HG02571 (cell line): ENCODE results near the gene MIA2.

ENCODE experiments used
- ATAC-seq: cut with Tn5 transposase; IDR thresholded peaks from one replicate; pipeline ENCODE4 v1.9.1; 2021; ENCODE audit warnings: mild to moderate bottlenecking, moderate library complexity; ENCODE audit not compliant: unreplicated experiment

The MIA2 gene

DNA sequence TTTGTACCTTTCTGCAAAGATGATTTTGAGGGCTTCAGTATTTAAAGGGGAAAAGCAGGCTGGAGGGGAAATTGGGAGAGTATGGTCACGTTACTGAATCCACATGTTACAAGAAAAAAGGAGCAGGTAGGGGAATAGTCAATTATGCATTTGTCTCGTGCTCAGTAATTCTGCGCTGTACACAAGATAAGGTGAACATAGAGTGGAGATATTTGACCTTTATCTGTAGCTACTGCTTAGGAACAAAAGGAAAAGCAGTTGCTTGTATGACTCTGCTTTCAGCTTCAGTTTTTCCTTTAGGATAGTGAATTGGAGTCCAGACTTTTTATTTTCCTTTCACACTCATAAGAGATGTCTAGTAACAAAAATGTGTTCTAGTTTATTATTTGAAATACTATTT, 148.7 kb downstream of the MIA2 start:
- ATAC-seq, result no peak

DNA sequence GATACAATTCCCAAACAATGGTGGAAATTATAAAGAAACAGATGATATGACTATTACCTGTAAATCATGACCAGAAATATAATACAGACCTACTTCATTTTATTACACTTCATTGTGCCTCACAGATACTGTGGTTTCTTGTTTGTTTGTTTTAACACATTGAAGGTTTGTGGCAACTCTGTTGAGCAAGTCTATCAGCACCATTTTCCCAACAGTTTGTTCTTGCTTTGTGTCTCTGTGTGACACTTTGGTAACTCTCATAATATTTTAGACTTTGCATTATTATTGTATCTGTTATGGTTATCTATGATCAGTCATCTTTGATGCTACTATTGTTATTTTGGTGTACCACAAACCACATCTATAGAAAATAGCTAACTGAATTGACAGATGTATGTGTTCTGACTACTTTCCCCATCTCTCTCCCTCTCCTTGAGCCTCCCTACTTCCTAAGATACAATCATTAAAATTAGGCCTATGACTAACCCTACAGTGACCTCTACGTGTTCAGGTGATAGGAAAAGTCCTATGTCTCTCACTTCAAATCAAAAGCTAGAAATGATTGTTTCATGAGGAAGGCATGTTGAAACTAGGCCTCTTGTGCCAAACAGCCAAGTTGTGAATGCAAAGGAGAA, 149.4 kb downstream of the MIA2 start:
- no peak for ATAC-seq

DNA sequence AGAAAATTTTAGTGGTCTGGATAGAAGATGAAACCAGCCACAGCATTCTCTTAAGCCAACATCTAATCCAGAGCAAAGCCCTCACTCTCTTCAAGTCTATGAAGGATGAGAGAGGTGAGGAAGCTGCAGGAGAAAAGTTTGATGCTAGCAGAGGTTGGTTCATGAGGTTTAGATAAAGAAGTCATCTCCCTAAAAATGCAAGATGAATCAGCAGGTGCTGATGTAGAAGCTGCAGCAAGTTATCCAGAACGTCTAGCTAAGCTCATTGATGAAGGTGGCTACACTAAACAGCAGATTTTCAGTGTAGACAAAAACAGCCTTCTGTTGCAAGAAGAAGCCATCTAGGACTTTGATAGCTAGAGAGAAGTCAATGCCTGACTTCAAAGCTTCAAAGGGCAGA, 150.0 kb downstream of the MIA2 start:
- no peak for ATAC-seq

DNA sequence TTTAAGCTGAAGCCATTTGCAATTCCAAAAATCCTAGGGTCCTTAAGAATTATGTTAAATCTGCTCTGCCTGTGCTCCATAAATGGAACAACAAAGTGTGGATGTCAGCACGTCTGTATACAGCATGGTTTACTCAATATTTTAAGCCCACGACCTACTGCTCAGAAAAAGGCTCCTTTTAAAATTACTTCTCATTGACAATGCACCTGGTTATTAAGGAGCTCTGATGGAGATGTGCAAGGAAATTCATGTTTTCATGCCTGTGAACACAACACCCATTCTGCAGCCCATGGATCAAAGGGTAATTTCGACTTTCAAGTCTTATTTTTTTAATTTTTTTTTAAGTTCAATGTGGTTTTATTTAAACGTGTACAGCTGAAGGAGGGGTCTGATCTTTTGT, 150.5 kb downstream of the MIA2 start:
- no peak for ATAC-seq

DNA sequence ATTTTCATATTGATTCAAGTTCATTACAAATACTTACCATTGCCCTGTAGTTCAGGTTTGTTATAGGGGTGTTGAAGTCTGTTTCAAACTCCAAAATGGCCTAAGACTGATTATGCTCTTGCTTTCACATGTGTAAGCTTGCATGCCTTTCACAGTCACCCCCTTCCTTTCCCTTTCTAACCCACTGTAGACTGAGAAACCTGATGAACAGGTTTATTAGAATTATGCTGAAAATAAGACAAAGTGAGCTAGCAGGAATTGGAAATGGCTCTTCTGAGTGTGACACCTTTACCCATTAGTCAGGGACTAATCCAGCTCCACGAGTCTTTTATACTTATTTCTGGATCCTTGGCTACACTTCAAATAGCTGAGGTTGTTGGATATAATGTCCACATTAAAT, 159.6 kb downstream of the MIA2 start:
- ATAC-seq, result no peak

DNA sequence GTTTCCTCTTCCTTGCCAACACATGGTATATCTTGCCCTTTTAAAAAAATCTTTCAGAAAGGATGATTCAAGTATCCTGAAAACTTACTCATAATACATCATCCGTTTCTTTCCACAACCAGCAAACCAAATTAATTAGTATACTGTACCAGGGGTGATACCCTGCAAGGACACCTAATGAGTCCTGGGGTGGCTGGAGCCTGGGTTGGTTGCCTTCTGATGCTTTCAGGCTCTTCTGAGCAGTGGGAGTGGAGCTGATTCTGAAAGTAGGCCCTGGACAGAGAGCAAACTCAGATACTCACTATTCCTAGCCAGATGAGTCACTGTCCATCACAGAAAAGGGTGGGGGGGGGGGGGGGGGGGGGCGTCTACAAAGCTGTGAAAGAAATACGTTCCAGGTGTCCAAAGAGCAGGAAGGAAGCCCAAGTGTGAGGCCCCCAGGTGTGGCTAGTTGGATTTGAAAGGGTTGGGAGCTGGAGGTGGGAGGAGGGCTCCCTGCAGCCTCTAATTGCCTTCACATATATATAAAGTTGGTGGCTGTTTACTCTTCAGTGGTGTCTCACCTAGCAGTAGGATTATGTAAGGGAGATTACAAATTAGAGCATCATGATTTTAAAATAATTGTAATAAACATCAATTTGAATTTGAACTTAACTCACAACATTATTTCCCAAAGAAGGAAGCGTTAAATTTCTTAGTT, 162.0 kb downstream of the MIA2 start:
- ATAC-seq, result no peak

DNA sequence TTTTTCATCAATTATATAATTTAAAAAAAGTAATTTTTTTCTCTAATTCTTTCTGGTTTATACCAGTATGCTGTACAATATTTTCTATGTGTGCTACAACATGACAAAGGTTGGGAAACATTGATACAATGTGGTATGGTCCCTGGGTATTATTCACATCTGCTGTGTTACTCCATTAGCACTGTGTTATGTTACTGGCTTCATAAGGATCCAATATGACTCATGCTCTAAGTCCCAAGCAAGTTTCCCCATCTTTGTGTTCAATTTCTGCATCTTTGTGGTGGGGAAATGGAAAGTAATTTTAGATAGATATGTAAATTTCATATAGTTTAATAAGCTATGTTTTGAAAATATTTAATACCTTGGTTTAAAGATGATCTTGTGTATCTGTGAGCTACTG, 162.7 kb downstream of the MIA2 start:
- no peak for ATAC-seq

DNA sequence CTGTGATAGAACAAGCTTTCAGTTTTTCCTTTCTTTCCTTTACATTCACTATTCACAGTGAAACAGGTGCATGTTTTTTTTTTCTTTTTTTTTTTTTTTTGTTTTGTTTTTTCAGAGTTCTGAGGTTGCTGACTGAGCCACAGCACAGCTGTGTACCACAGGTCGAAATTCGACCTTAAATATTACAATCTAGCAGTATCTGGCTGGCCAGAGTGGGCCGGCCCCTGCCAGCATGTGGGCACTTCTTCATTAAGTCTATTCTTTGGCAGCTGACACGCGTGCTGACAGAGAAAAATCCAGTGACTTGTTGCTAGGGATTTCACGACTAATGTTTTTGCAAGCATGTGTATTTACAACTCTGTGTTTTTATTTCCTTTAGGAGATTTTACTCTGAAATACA, 164.7 kb downstream of the MIA2 start:
- no peak for ATAC-seq

DNA sequence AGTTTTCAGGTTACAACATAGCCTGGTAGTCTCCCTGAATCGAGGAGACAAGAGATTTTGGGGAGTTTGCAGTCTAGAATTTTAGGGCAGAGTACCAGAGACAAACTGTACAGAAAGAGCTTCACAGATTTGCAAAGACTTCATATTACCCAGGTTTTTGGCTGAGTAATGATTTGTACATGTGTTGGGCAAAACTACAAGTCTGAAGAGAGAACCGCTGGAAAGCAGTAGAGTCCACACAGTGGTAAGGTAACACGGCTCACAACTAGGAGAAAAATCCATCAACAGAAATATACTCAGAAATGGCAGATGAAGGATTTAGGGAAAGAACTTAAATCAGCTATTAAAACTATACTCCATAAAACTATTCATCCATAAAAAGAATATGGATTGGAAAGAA, 172.8 kb downstream of the MIA2 start:
- no peak for ATAC-seq

DNA sequence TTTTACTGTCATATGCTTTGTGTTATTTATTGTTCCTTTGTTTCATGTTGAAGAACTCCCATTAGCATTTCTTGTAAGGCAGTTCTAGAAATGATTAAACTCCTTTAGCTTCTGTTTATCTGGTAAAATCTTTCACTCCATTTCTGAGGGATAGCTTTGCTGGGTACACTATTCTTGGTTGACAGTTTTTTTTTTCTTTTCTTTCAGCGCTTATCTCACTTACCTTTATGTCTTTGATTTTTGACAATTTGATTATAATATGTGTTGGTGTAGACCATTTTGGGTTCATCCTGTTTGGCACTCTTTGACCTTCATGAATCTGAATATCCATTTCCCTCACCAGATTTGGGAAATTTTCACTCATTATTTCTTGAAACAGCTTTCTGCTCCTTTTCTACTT, 182.4 kb downstream of the MIA2 start:
- ATAC-seq, result no peak

DNA sequence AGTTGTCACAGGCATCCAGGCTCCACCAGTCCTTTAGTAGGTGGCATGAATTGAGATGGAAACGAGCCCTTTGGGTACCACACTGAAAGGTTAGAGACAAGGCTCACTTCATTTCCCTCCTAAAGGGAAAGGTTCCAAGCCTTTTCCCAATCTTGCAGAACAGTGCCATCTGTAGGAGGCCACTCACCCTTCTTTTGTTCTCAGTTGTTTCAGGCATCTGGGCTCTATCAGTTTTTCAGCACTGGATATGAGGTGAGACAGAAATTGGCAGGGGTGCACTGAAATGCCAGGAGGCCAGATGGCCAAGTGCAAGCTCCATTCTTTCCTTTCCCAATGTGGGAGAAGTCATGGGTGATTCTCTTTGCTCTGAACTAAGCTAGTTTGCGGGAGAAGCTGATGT, 183.3 kb downstream of the MIA2 start:
- ATAC-seq, result no peak

DNA sequence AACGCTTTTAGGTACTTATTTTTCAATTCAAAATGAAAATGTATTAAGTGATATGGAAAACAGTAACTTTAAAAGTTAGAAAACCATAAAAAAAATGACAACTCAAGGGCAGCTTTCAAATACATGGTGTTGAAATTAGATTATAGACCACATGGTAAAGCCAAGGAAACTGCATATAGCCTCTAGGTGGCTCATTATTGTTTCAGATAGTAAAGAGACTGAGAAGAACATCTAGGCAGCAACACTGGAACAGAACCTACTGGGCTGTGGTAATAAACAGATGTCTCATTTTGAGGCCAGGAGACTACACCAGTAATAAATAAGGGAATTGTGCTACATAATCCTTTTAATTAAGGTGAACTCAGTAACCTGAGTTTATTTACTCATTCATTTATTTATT, 185.6 kb downstream of the MIA2 start:
- ATAC-seq, result no peak

DNA sequence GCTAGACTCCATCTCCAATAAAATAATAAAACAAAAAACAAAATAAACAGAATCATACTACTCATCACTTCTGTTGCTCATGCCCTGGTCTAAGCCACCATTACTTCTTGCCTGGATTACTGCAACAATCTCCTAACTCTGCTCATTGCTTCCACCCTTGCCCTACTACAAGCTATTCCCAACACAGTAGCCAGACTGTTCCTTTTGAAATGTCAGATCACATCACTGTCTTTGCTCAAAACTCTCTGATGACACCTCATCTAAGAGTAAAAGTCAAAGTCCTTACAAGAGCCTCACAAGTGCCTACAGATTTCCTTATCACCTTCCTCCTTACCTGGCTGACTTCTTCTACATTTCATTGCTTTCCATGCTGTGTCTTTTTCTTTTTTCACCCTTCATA, 188.5 kb downstream of the MIA2 start:
- ATAC-seq, result no peak

DNA sequence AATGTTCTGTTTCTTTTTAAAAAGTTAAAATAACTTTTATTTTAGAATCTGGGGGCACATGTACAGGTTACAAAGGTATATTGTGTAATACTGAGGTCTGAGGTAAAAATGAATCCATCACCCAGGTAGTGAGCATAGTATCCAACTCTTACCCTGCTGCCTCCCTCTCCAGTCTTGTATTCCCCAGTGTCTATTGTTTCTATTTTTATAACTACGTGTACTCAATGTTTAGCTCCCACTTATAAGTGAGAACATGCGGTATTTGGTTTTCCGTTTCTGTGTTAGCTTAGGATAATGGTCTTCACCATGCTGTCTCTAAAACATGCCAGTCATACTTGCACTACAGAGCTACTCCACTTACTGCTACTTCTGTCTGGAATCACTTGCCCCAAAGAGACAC, 190.1 kb downstream of the MIA2 start:
- no peak for ATAC-seq

DNA sequence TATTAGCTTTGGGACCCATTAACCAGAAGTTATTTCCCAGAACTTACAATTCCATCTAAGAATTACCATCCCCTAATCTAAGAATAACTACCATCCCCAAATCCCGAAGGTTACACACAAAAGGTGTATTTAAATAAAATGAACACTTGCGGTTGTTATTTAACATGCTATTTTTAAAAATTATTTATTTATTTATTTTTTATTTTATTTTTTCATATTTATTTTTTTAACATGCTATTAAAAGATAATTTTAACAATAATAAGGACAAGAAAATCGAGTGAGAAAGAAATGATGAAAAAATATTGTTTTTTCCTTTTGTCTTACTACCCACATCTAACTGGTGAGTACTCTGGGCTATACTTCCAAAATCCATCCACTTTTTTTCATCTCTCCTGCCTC, 192.2 kb downstream of the MIA2 start:
- ATAC-seq, result no peak

DNA sequence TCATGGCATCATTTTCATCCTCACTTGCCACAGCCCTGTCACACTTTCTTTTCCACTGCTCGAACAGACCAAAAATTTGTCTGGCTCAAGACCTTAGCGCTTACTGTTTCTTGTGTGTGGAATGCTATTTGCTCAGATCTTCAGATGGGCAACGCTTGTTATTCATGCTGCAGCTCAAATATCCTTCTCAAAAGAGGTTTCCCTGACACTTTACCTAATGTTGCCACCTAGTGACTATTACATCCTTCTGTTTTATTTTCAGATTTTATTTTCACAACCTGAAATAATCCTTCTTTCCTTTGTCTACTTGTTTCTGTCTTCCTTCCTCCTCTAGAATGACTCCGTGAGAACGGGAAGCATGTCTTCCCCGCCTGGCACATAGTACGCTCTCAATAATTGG, 192.9 kb downstream of the MIA2 start:
- no peak for ATAC-seq

DNA sequence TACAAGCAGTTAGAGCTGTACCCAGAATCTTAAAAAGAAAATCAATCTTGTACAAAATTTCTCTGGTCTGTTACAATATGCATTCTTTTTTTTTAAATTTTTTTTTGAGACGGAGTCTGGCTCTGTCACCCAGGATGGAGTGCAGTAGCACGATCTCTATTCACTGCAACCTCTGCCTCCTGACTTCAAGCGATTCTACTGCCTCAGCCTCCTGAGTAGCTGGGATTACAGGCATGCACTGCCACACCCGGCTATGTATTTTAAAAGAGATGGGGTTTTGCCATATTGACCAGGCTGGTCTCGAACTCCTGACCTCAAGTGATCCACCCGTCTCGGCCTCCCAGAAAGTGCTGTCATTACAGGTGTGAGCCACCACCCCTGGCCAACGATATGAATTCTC, 194.4 kb downstream of the MIA2 start:
- ATAC-seq, result no peak

DNA sequence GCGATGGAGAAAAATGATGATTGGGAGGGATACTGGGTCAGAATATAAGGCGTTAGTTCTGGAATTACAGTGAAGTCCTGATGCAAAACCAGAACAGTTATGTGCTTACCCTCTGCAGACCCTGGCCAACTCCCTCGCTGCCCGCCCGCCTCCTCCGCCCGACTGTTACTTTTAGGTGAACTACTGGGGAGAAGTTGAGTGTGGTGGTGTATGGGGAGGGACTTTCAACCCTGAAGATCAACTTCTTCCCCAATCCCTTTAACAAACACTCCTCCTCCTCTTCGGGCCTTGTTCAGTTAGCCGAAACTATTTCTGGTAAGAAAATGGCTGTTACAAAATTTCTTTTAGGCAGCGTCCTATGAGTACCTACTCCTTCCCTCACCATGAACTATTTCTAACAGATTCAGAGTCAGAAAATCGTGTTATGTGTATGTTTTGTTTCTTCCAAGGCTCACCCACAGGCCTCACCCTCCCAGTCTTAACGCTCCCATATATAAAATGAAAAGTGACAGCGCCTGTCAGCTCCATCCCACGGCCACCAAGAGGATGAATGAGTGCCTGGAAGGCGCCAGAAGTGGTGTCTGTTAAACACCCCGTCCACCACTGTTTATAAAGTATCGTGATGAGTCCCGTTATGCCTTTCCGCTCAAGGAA, 197.2 kb downstream of the MIA2 start:
- ATAC-seq, result no peak

DNA sequence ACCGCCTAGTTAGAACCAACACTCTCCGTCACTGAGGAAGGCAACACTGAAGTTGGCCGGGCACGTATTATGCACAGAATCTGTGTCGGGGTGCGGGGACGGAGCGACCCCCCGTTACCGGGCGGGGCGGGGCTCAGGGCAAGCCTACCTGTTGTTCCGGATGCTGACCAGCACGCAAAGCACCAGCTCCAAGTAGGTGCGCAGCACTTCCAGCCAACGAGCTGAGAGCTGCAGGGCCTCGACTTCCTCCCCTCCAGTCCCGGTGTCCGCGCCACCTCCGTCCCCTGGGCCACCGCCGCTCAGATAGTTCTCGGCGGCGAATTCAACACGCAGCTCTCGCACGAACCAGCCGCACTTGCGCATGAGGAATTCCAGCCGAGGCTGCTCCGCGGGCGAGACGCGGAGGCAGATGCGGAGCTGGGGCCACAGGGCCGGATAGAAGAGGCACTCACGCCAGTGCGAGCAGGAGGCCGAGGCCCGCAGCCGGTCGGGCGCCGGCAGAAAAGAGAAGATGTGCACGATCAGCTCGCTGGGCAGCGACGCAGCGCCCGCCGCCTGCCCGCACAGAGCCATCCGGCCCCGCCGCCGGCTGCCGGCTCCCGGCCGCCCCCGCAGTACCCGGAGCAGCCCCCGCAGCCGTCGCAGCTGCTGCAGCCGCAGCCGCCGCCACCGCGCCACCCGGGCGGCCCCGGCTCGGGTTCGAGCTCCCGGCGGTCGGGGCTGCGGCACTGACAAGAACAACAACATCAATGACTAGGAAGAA, 197.9 kb downstream of the MIA2 start:
- ATAC-seq, result peak; percentile 12

DNA sequence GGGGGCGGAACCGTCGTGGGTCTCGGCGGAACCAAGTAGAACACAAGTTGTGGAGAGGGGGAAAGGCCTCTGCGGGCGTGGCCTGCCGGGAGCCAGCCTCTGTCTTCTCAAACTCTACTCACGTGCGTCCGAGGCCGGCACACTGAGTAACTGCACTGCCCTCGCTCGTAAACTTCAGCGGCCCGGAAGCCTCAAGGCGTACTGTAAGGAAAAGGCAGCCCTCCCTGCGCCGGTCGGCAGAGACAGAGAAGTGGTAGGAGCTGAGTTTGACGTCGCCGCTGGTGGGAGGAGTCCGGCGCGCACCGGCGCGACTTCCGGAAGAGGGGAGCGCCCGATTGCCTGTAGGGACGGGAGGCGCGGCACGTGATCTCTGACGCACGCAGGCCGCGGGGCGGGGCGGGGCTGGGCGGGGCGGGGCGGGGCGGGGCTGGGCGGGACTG, 198.5 kb downstream of the MIA2 start, which contains the start of gene FBXO33:
FBXO33 (minus strand) TSS at position 255 of the 440 bp plus-strand sequence. CDS start 271 bp downstream, outside the sequence.
- peak; percentile 85 for ATAC-seq

DNA sequence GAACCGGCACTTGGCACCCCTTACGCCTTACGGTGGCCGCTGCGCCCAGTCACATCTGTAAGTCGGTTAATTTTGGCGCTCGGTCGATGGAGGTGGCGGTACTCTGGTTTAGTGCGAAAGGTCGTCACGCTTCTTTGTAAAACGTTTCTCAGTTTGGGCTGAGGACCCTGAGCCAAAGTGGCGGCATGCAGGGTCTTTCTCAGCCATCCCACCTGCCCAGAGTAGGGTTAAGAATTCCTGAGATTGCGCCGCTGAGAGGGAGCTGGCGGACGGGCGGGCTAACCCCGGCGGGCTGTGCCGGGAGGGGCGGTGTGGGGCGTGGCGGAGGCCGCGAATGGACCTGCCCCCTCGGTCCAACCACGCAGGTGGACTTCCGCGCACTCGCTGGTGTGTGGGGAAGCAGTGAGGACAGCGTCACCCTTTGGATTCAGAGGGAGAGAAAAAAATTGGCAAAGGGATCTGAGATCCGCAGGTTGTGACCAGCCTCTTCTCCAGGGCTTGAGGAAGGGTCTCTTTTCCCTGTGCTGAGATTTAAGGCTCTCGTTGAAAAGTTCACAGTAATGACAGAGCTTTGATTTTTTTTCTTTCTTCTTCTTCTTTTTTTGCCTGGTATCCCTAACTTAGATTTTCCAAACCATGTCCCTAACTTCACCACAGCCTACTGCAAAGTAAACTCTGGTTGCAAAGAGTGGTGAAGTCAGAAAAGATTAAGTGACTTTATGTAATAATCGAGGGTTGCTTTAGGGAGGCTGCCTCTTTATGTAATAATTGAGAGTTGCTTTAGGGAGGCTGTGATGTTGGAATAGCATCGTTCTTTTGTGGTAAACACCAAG, 199.1 kb downstream of the MIA2 start:
- peak; percentile 70 for ATAC-seq
